GM19035 (cell line): ENCODE measurements around the gene RASA3.
"Not testable (repeated sequence)": the region's sequence is repeated elsewhere in the genome, so short reads cannot be mapped to it uniquely, and the experiment has no call there.

Source experiments
- ATAC-seq: cut with Tn5 transposase; IDR thresholded peaks from one replicate; pipeline ENCODE4 v1.9.1; 2021; ENCODE audit not compliant: unreplicated experiment

RASA3 gene

GRCh38 chr13:113995051-113995601, 137.3 kb downstream of the RASA3 start:
- ATAC-seq: no peak

- ATAC-seq: no peak
These were observed 140.0 kb downstream of the RASA3 start for GRCh38 chr13:113992276-113993005.

DNA sequence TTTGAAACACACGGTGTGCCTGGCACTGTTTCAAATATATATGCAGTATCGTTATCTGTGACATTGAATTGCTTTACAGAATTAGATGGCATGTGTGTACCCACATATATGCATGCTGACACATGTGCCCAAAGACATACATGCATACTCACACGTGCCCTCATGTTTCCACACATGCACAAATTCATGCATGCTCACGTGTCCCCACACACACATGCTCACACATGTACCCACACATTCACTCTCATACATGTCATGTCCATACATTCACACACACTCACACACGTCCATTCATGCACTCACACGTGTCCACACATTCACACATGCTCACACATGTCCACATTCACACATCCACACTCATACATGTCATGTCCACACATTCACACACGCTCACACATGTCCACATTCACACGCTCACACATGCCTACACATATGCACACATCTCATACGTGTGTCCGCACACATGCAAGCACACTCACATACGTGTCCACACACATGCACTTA, 140.7 kb downstream of the RASA3 start:
- ATAC-seq: no peak

- ATAC-seq: no peak
These were observed 141.2 kb downstream of the RASA3 start for GRCh38 chr13:113991191-113991669.

- no peak for ATAC-seq
These were observed 142.0 kb downstream of the RASA3 start for GRCh38 chr13:113990321-113990837.

- ATAC-seq: no peak
These were observed 142.7 kb downstream of the RASA3 start for GRCh38 chr13:113989585-113990300.

GRCh38 chr13:113988859-113989258, 143.6 kb downstream of the RASA3 start:
- ATAC-seq: not testable (repeated sequence)

- no peak for ATAC-seq
These were observed 150.1 kb downstream of the RASA3 start for GRCh38 chr13:113982296-113982661.

GRCh38 chr13:113981611-113982295, 150.7 kb downstream of the RASA3 start:
- no peak for ATAC-seq

DNA sequence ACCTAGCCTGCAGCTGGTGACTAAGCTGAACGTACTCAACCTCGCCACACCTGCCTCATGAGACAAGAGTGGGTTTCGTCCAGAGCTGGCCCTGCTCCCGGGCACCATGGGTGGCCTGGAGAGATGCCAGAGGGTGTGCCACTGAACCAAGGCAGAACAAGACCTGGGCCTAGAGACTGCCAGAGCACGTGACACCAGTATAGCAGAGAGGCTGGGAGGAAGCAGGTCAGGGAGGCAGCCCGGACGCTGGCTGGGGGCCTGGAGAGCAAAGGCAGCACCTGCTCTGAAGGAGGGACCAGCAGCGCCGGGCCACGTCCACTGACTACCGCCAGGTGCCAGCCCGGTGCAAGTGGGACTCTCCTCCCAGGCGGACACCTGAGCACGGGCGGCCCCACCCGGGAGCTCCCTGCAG, 151.2 kb downstream of the RASA3 start:
- no peak for ATAC-seq

DNA sequence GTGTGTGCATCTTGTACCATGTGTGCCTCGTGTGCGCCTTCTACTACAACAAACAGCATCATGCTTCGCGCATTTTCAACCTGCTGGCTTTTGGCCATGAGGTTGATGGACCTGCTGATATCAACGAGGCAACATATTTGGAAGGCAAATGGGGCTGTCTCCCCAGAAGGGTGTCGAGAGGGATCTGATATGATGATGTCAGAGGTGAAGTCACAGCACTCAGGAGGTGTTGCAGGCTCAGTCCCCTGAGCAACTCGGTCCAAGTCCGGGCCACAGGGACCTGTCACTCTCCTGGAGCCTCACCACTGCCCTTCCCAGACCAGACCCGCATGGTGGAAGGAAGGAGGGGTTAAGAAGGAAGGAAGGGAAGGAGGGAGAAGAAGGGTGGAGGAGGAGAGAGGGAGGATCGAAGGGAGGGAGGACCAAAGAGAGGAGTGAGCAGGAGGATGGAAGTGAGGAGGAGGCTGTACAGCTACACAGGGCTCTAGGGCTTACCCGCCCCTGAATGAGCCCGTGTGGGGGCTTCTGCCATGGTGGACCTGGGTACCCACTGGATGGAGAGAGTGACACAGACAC, 151.8 kb downstream of the RASA3 start:
- ATAC-seq: no peak

DNA sequence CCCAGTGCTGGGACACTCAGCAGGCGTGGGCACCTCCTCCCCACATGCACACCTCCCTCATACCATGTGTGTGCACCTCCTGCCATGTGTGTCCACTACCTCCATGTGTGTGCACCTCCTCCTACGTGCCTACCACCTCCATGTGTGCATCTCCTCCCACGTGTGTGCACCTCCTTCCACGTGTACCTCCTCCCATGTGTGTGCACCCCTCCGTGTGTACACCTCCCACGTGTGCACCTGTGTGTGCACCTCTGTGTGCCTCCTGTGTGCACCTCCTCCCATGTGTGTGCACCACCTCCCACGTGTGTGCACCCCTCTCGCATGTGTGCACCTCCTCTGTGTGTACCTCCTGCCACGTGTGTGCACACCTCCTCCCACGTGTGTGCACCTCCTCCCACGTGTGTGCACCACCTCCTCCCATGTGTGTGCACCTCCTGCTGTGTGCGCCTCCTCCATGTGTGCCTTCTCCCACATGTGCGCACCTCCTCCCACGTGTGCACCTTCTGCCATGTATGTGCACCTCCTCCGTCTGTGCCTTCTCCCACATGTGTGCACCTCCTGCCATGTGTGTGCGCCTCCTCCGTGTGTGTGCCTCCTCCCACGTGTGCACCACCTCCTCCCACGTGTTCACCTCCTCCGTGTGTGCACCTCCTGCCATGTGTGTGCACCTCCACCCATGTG, 152.5 kb downstream of the RASA3 start:
- no peak for ATAC-seq

- no peak for ATAC-seq
These were observed 153.5 kb downstream of the RASA3 start for GRCh38 chr13:113978741-113979481.

DNA sequence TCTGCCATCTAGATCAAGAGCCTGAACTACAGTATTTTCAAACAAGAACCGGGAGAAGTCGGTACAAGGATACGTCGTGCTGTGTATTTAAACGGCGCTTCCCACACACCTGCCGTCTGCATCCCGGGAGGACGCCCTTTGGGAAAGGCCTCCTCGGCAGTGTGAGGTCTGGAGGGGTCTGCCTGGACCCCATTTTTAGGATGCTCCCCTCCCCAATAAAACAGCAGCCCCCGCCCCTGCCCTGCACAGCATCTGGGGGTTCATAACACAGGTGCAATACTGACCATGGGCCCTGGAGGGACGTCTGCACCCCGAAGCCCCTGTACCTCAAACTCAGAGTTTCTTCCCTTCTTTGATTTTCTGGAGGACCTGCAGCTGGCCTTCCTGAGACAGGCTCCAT, 154.4 kb downstream of the RASA3 start:
- ATAC-seq: no peak

DNA sequence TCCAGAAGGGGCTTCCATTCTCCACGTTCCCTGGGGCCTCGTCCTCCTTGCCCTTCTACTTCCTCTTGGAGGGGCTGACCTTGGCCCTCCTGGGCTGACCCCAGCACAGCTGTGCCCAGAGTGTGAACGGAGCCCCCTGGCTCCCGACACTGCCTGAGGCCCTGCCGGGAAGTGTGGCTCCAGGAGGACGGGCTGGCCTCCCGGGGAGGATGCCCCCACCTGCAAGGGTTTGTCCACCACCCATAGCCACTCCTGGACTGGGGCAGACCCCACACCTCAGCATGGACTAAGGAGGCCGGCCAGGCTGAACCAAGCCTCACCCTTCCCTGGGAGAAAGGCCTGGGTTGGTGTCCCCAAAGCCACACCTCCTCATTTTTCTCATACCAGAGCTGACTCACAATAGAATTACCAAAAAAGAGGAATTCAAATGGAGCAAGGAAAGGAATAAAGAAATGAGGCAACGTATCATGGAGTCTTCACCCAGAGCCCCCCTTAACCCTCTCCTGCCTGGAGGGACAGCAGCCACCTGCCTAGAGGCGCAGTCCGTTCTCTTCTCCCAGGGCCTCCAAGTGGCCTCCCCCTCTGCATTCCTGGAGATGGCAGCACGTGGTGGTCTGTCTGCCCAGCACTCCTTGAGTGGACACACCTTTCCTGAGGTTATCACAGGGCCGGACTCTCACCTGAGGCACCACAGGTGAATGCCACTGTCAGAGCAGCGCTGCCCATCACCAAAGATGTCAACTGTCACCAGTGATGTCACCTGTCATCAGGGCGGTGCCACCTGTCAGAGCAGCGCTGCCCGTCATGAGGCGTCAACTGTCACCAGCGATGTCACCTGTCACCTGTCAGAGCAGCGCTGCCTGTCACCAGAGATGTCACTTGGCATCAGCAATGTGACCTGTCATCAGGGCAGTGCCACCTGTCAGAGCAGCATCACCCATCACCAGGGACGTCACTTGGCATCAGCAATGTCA, 155.4 kb downstream of the RASA3 start:
- ATAC-seq: no peak

DNA sequence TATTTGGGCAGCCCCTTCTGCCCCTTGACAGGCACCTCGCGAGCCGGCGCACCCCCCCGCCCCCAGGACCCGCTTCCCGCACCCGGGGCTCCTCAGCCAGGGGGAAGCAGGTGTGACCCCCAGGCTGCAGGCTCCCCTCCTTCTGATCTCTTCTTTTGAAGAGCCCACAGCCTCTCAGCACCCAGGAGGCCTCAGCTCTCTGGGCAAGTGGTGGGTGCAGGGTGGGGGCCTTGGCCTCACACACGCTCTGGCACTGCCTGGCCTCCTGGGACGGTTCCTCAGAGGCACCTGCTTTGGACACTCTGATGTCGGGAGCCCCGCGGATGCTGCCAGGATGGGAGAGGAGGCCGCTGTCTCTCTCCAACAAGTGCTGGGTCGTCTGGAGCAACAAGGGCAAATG, 157.0 kb downstream of the RASA3 start:
- no peak for ATAC-seq

- ATAC-seq: no peak
These were observed 157.8 kb downstream of the RASA3 start for GRCh38 chr13:113974304-113975281.
